ENCODE measurements around the gene INPP5A.

Gene INPP5A

GRCh38 chr10:132684164-132684891, 146.7 kb downstream of the INPP5A start:
- Histone ChIP-seq H3K4me1 (ENCODE audit: low read length) (no peaks in the 10 kb centered on the region), H3K27me3 (replicated peaks; ENCODE audit: insufficient read depth, low read length) (no peaks in the 10 kb centered on the region), H2AFZ (ENCODE audit: low read length) (no peak overlapping the region), H3K4me2 (ENCODE audit: low read depth, low read length) (no peak overlapping the region), H3K79me2 (ENCODE audit: low read length) (no peaks in the 10 kb centered on the region), H3K9me3 (replicated peaks; ENCODE audit: insufficient read depth, low read length) (no peaks in the 10 kb centered on the region), H3F3A (ENCODE audit: insufficient read depth, low read length) (no peaks in the 10 kb centered on the region), H3K9ac (ENCODE audit: low read length) (no peak overlapping the region), H4K20me1 (ENCODE audit: insufficient read depth, low read length) (no peaks in the 10 kb centered on the region), H3K4me3 (ENCODE audit: low read length) (no peak overlapping the region), H3K36me3 (replicated peaks; ENCODE audit: insufficient read depth, low read length) (no peaks in the 10 kb centered on the region), H3K9me2 (replicated peaks; ENCODE audit: insufficient read depth, low read length) (no peaks in the 10 kb centered on the region), H3K27ac (ENCODE audit: low read length) (no peak overlapping the region)
- DNase-seq, result no peak
- TF ChIP-seq CTCF (IDR thresholded peaks at IDR 0.05; ENCODE audit: low read length) (no peak), EZH2phosphoT487 (IDR thresholded peaks at IDR 0.05; ENCODE audit: low read length) (no peak), EZH2 (optimal IDR thresholded peaks at IDR 0.05; ENCODE audit: low read depth, low read length) (no peak)

- Histone ChIP-seq H3K27me3 (replicated peaks; ENCODE audit: insufficient read depth, low read length) (no peaks in the 10 kb centered on the region), H3F3A (ENCODE audit: insufficient read depth, low read length) (no peaks in the 10 kb centered on the region), H3K9ac (ENCODE audit: low read length) (no peak overlapping the region), H3K9me2 (replicated peaks; ENCODE audit: insufficient read depth, low read length) (no peaks in the 10 kb centered on the region), H3K4me3 (ENCODE audit: low read length) (no peak overlapping the region), H3K79me2 (ENCODE audit: low read length) (no peaks in the 10 kb centered on the region), H3K4me1 (ENCODE audit: low read length) (no peaks in the 10 kb centered on the region), H3K36me3 (replicated peaks; ENCODE audit: insufficient read depth, low read length) (no peaks in the 10 kb centered on the region), H3K9me3 (replicated peaks; ENCODE audit: insufficient read depth, low read length) (no peaks in the 10 kb centered on the region), H4K20me1 (ENCODE audit: insufficient read depth, low read length) (no peaks in the 10 kb centered on the region), H3K27ac (ENCODE audit: low read length) (no peak overlapping the region), H3K4me2 (ENCODE audit: low read depth, low read length) (no peak overlapping the region), H2AFZ (ENCODE audit: low read length) (no peak overlapping the region)
- TF ChIP-seq EZH2 (optimal IDR thresholded peaks at IDR 0.05; ENCODE audit: low read depth, low read length), result no peak
- no peak for TF ChIP-seq CTCF (IDR thresholded peaks at IDR 0.05; ENCODE audit: low read length)
- no peak for TF ChIP-seq EZH2phosphoT487 (IDR thresholded peaks at IDR 0.05; ENCODE audit: low read length)
- no peak for DNase-seq
Measured at GRCh38 chr10:132685101-132685891, 147.7 kb downstream of the INPP5A start.

GRCh38 chr10:132685921-132686680, 148.5 kb downstream of the INPP5A start:
- TF ChIP-seq CTCF (IDR thresholded peaks at IDR 0.05; ENCODE audit: low read length) (no peak), EZH2 (optimal IDR thresholded peaks at IDR 0.05; ENCODE audit: low read depth, low read length) (no peak), EZH2phosphoT487 (IDR thresholded peaks at IDR 0.05; ENCODE audit: low read length) (no peak)
- H4K20me1 ChIP-seq (ENCODE audit: insufficient read depth, low read length), result no peaks in the 10 kb centered on the region
- no peak for DNase-seq
- H3K27me3 ChIP-seq (replicated peaks; ENCODE audit: insufficient read depth, low read length), result no peaks in the 10 kb centered on the region
- H3K36me3 ChIP-seq (replicated peaks; ENCODE audit: insufficient read depth, low read length), result no peaks in the 10 kb centered on the region
- no peaks in the 10 kb centered on the region for H3K4me1 ChIP-seq (ENCODE audit: low read length)
- no peak overlapping the region for H3K4me3 ChIP-seq (ENCODE audit: low read length)
- no peaks in the 10 kb centered on the region for H3K9me2 ChIP-seq (replicated peaks; ENCODE audit: insufficient read depth, low read length)
- no peaks in the 10 kb centered on the region for H3K79me2 ChIP-seq (ENCODE audit: low read length)
- no peak overlapping the region for H3K9ac ChIP-seq (ENCODE audit: low read length)
- no peak overlapping the region for H3K4me2 ChIP-seq (ENCODE audit: low read depth, low read length)
- no peaks in the 10 kb centered on the region for H3K9me3 ChIP-seq (replicated peaks; ENCODE audit: insufficient read depth, low read length)
- no peak overlapping the region for H2AFZ ChIP-seq (ENCODE audit: low read length)
- no peak overlapping the region for H3K27ac ChIP-seq (ENCODE audit: low read length)
- no peaks in the 10 kb centered on the region for H3F3A ChIP-seq (ENCODE audit: insufficient read depth, low read length)
